ENCODE measurements around the gene MZT2B.
"Not testable (repeated sequence)": the region's sequence is repeated elsewhere in the genome, so short reads cannot be mapped to it uniquely, and the experiment has no call there.

The MZT2B gene

GRCh38 chr2:130180404-130181324 is 1.4 kb upstream of the MZT2B start:
- not testable (repeated sequence) for DNase-seq

- peak; percentile 98 for DNase-seq
Observed at GRCh38 chr2:130181325-130181879, 660 bp upstream of the MZT2B start, which contains the start of gene SMPD4. Gene SMPD4, minus strand, starts transcription at chr2:130181602. Its CDS starts 5,010 bp downstream, at chr2:130176592.

DNA sequence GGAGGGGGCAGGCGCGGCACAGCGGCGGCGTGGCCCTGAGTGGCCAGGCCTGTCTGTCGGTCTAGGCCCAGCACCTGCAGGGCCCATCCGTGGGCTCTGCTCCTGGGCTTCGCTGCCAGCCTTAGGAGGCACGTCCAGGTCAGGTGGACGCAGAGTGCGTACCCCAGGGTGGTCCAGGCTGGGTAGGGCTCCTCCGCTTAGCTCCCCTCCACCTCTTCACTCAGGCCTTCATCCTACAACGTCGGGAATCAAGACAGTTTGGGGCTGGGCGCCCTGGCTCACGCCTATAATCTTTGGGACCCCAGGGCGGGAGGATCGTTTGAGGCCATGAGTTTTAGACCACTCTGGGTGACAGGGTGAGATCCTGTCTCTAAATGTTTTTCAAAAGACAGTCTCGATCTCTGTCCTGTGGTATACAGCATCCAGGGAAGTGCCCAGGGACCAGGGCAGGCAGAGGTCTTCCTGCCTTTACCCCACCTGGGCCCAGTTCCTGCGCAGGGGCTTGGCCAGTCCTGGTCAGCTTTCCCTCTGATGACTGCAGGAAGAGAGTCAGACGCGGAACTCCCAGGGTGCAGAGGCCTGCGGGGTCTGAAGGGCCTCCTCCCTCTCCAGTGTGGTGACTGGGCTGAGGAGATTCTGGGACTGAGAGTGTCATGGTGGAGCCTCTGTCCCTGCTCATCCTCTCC is 907 bp downstream of the MZT2B start:
- DNase-seq, result not testable (repeated sequence)

GRCh38 chr2:130183512-130184373 is 1.7 kb downstream of the MZT2B start:
- DNase-seq, result no peak

- no peak for DNase-seq
Observed at GRCh38 chr2:130185436-130185835, 3.4 kb downstream of the MZT2B start.

DNA sequence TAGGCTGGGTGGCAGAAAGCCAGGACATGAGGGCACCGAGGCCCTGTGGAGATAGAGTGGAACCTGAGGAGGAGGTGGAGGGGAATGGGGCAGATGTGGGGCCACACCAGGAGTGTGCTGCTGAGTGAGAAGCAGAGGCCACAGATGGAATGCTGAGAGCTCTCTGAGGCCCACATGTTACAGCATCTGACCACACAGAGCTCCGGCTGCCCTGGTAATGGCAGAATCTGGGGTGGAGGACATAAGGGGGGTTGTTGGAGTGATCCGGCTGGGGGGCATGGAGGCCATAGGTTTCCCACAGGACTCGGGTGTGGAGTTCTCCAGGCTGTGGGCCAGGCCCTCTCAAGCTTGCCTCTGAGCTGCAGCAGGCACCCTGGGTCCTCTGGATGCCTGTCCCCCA is 3.8 kb downstream of the MZT2B start:
- no peak for DNase-seq

DNA sequence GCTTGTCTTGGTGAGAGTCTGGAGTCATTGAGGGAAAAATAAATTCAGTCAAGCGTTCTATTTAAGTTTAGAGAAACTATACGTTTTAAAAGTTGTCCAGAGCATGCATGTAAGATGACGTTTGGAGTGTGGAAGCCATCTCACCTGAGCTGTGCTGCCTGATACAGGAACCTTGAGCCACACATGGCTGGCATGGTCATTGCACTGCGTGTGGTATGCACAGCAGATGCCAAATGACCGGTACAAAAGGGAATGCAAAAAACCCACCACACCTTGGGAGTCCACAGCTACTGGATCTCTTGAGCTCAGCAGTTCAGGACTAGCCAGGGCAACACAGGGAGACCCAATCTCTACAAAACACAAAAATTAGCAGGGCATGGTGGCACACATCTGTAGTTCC is 4.3 kb downstream of the MZT2B start:
- DNase-seq, result no peak

- no peak for DNase-seq
Observed at GRCh38 chr2:130187268-130187667, 5.2 kb downstream of the MZT2B start.

DNA sequence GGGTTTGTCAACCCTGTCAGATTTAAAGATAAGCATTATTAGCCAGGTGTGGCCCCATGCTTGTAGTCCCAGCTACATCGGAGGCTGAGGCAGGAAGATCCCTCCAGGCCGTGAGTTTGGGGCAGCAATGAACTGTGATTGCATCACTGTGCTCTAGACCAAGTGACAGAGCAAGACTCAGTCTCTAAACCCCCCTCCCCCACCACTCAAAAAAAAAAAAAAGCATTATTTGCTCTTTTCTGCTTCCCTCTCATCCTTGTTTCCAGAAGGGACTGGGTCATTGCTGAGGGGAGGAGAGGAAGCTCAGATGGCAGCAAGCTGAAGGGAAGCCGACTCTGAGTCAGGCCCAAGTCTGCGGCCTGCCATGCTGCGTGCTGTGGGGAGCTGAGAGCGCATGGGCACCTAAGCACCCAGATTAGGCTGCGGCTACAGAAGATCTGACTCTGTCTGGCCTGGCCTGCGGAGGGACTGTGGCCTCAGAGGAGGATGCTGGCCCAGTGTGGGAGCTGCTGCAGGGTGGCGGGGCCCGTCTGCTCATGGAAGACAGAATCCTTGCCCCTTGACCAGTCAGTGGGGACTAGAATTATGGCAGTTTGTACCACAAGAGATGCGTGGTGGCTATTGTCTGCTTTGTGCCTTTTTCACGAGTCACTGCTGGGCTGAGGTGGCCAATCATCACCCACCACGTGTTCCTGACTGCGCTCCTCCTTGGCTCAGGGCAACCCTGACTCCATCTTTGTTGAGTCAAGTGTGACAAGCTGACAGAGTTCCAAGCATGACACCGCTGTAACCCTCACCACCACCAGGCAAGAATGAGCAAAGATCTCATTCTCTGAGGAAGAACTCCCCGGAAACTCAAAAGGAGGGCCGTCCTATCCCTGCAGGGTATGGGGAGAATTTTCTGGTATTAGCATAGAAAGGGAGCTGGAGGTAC is 6.1 kb downstream of the MZT2B start:
- DNase-seq, result not testable (repeated sequence)

DNA sequence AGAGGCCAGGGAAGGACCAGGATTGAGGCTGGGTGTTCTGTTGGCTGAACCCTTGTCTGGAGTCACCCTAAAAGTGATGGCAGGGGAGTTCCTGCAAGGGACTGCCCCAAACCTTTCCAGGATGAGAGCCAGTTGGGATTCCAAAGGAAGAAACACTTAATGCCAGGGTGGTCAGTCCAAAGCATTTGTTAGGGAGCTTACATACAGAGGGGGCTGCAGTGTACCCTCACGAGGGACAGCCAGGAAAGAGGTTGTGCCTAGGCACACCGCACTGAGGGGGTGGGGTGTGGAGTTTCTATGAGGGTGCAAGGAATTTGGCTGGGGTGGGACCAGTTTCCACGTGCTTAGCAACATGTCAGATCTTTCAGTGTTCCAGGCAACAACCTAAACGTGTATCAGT is 6.9 kb downstream of the MZT2B start:
- DNase-seq, result not testable (repeated sequence)

- no peak for DNase-seq
Observed at GRCh38 chr2:130190237-130190636, 8.2 kb downstream of the MZT2B start.

- not testable (repeated sequence) for DNase-seq
Observed at GRCh38 chr2:130191319-130191718, 9.3 kb downstream of the MZT2B start.

DNA sequence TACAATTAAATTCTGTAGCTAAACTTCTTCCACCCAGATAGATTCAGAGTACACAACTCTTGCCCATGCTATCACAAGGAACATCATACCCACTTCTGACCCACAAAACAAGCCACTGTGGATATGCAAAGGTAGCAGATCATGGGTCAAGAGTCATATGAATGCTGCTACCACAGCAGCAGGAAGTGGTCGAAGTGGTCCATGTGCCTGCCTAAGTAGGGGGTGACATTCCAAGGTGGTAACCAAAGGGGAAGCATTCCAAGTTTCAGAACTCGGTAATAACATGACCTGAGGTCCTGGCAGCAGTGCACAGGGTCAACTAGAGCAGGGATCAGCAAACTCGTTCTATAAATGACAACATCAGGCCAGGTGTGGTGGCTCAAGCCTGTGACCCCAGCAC is 10.4 kb downstream of the MZT2B start:
- not testable (repeated sequence) for DNase-seq

DNA sequence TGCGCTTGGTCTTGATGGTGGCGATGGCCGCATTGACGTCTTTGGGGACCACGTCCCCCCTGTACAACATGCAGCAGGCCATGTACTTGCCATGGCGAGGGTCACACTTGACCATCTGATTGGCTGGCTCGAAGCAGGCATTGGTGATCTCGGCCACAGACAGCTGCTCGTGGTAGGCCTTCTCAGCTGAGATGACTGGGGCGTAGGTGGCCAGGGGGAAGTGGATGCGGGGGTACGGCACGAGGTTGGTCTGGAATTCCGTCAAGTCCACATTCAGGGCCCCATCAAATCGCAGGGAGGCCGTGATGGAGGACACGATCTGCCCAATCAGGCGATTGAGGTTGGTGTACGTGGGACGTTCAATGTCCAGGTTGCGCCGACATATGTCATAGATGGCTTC is 11.8 kb downstream of the MZT2B start:
- DNase-seq, result not testable (repeated sequence)

- not testable (repeated sequence) for DNase-seq
Observed at GRCh38 chr2:130195089-130195635, 13.1 kb downstream of the MZT2B start.

- not testable (repeated sequence) for DNase-seq
Observed at GRCh38 chr2:130196052-130196451, 14.0 kb downstream of the MZT2B start.

DNA sequence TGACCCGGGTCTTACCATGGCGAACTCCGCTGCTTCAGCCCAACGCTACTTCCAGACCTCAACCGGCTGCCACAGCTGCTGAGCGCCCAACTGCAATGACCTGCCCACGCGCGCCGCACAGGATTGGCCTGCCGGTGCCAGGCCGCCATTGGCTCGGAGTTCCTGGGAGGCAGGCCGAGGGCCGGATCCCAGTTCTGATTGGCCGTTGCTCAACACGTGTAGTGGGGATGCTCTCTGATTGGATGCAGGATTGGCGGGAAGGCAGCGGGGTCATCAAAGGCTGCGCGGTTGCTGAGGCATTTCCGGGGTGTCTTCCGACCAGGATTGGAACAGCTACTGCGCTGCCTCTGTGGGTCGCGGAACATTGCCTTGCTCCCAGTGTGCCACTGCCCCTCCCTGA is 16.3 kb downstream of the MZT2B start, which contains the start of gene TUBA3E:
TUBA3E (minus strand) TSS at position 97 of the 400 bp plus-strand sequence; CDS start at position 18, 79 bp downstream.
- no peak for DNase-seq

GRCh38 chr2:130202518-130202917 is 20.5 kb downstream of the MZT2B start:
- DNase-seq, result not testable (repeated sequence)

- not testable (repeated sequence) for DNase-seq
Observed at GRCh38 chr2:130203150-130203549, 21.1 kb downstream of the MZT2B start.

DNA sequence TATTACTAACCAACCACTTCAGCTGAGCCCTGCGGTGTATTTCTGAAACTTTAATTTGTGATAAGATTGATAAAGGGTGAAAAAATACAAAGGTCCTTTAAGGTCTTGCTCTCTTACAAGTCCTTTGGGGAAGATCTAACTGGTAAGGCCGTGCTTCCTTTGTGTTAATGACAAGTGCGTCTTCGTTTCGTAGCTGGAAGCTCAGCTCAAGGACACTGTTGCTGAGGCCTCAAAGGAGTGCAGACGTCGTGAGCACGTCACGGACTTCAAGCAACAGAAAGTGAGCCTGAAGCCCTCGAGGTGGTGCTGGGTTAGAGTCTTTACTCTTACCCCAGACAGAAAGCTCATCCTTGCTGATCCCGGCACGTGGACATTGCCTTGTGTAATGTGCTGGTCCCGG is 25.0 kb downstream of the MZT2B start:
- DNase-seq, result not testable (repeated sequence)

DNA sequence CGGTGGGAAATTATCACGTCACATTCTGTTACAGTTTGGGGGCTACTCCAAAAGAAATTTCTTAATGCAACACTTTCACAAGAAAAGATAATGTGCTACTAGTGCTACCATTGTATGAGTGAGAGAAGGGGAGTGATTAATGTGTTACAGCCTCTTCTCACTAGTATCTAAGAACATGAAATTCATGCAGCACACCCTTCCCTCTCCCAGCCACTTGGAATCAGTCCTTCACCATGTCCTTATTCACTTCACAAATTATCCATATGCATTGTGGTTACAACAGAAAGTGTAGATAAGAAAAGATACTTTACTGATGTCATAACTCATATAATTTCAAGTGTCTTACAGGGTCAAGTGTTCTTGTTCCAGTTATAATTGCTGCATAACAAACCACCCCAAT is 37.1 kb downstream of the MZT2B start:
- not testable (repeated sequence) for DNase-seq

Data from activated CD4-positive, alpha-beta T cell treated with anti-CD3 and anti-CD28 coated beads, Interleukin-2, amount 50 U/mL, for 1 hour (primary cell).